ENCODE data around the gene RPS6KB1.
"Not testable (repeated sequence)": the region's sequence is repeated elsewhere in the genome, so short reads cannot be mapped to it uniquely, and the experiment has no call there.

Gene RPS6KB1

GRCh38 chr17:59892924-59893675 is at the start of gene RPS6KB1, which contains the start of gene TUBD1:
Gene RPS6KB1 (plus strand): TSS chr17:59893121. CDS start chr17:59893185, 64 bp downstream.
Gene TUBD1 (minus strand): TSS chr17:59892943. CDS start chr17:59891002, 1,941 bp downstream.
- DNase-seq = peak; percentile 98 to 100

- DNase-seq = peak in 1 of 2 experiments; percentile 37
These were observed 47.9 kb upstream of the RPS6KB1 start for GRCh38 chr17:59844884-59845594.

GRCh38 chr17:59845595-59846393 is 47.1 kb upstream of the RPS6KB1 start:
- DNase-seq = peak; percentile 94 to 100

- DNase-seq = peak; percentile 77 to 88
These were observed 46.3 kb upstream of the RPS6KB1 start for GRCh38 chr17:59846394-59847165.

- no peak for DNase-seq
These were observed 44.6 kb upstream of the RPS6KB1 start for GRCh38 chr17:59848385-59848668.

GRCh38 chr17:59848778-59849177 is 44.1 kb upstream of the RPS6KB1 start:
- no peak for DNase-seq

- not testable (repeated sequence) for DNase-seq
These were observed 42.6 kb upstream of the RPS6KB1 start for GRCh38 chr17:59850311-59850710.

GRCh38 chr17:59851439-59852375 is 41.2 kb upstream of the RPS6KB1 start:
- no peak for DNase-seq

- not testable (repeated sequence) for DNase-seq
These were observed 40.1 kb upstream of the RPS6KB1 start for GRCh38 chr17:59852847-59853167.

- peak; percentile 88 to 96 for DNase-seq
These were observed 39.6 kb upstream of the RPS6KB1 start for GRCh38 chr17:59853168-59853918.

GRCh38 chr17:59853919-59854729 is 38.8 kb upstream of the RPS6KB1 start:
- not testable (repeated sequence) for DNase-seq

GRCh38 chr17:59856859-59857794 is 35.8 kb upstream of the RPS6KB1 start:
- peak in 1 of 2 experiments; percentile 19 for DNase-seq

- no peak for DNase-seq
These were observed 34.6 kb upstream of the RPS6KB1 start for GRCh38 chr17:59858167-59858816.

GRCh38 chr17:59858932-59859331 is 34.0 kb upstream of the RPS6KB1 start:
- no peak for DNase-seq

- peak; percentile 30 to 42 for DNase-seq
These were observed 33.4 kb upstream of the RPS6KB1 start for GRCh38 chr17:59859444-59860025.

- DNase-seq = no peak
These were observed 29.3 kb upstream of the RPS6KB1 start for GRCh38 chr17:59863616-59864015.

- DNase-seq = no peak
These were observed 23.0 kb upstream of the RPS6KB1 start for GRCh38 chr17:59869941-59870218.

- no peak for DNase-seq
These were observed 22.4 kb upstream of the RPS6KB1 start for GRCh38 chr17:59870482-59870881.
